Fibroblast of villous mesenchyme (primary cell): ENCODE data around the gene SNRNP40. TPM values are rescaled to one million over a fixed set of nuclear protein-coding genes. Genes with fewer than 3 reads are reported as not detected.

Source experiments
- DNase-seq: peaks from one replicate; pipeline ENCODE4 v3.0.0-alpha.2; 2010; ENCODE audit warnings: low read depth
- H3K4me3 ChIP-seq: 2 replicates; pipeline ENCODE4 v1.5.1; 2011; ENCODE audit warnings: low read depth, mild to moderate bottlenecking, low read length
- total RNA-seq: library from RNA; depleted of rRNA; stranded (reverse); fragments of >200 nt; gene quantifications from 2 replicates; pipeline ENCODE4 v1.2.3, GENCODE V29; 2012
- TF ChIP-seq, protein P1 (sequence below): IDR thresholded peaks from 2 replicates; pipeline ENCODE4 v1.5.1; 2012; ENCODE audit warnings: low read depth, mild to moderate bottlenecking, low read length; ENCODE audit not compliant: insufficient read depth

Gene SNRNP40
- total RNA-seq, 1 donor: 114 TPM

DNA sequence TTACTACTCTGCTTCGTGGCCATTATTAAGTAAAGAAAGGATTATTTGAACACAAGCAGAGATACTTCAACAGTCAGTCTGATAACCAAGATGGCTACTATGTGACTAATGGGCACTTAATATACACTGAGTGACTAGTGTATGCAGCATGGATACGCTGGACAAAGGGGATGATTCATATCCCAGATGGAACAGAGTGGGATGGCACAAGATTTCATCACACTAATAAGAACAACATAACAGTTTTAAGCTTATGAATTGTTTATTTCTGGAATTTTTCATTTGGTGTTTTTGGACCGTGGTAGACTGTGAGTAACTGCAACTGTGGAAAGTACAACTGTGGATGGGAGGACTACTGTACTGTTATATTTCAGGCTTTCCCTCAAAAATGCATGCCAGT is 9.7 kb upstream of the SNRNP40 start:
- no peak overlapping the region for H3K4me3 ChIP-seq
- TF ChIP-seq, protein P1, sequence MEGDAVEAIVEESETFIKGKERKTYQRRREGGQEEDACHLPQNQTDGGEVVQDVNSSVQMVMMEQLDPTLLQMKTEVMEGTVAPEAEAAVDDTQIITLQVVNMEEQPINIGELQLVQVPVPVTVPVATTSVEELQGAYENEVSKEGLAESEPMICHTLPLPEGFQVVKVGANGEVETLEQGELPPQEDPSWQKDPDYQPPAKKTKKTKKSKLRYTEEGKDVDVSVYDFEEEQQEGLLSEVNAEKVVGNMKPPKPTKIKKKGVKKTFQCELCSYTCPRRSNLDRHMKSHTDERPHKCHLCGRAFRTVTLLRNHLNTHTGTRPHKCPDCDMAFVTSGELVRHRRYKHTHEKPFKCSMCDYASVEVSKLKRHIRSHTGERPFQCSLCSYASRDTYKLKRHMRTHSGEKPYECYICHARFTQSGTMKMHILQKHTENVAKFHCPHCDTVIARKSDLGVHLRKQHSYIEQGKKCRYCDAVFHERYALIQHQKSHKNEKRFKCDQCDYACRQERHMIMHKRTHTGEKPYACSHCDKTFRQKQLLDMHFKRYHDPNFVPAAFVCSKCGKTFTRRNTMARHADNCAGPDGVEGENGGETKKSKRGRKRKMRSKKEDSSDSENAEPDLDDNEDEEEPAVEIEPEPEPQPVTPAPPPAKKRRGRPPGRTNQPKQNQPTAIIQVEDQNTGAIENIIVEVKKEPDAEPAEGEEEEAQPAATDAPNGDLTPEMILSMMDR: no peak
- peak; percentile 96 for DNase-seq

GRCh38 chr1:31302709-31303441 is 6.3 kb upstream of the SNRNP40 start:
- no peak overlapping the region for H3K4me3 ChIP-seq
- peak; percentile 23 for DNase-seq
- TF ChIP-seq, protein P1: no peak

GRCh38 chr1:31300193-31300592 is 3.6 kb upstream of the SNRNP40 start:
- TF ChIP-seq, protein P1: no peak
- no peak overlapping the region for H3K4me3 ChIP-seq
- DNase-seq: no peak

DNA sequence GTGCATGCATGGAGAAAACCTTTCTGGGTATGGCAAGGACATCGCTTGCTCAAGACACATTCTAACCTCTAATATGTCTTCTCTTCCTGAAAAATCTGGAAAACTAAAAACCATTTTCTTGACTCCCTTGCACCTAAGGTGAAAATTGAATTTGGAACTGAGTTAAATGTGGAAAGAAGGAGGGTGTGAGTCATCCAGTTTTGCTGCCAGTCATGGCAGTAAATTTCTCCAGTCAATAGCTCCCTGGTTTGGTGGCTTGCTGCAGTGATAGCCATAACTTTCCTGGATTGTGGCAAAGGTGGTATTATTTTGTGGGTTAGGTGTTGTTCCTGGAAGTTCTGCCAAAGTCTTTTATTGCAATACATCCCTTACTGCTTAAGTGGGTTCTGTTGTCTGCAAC is 2.8 kb upstream of the SNRNP40 start:
- peak; percentile 18 for DNase-seq
- H3K4me3 ChIP-seq: no peak overlapping the region
- TF ChIP-seq, protein P1: no peak

- H3K4me3 ChIP-seq: peak overlapping the region; percentile 99
- TF ChIP-seq, protein P1: no peak
- DNase-seq: peak; percentile 45
Measured at GRCh38 chr1:31297277-31298247, 974 bp upstream of the SNRNP40 start.

DNA sequence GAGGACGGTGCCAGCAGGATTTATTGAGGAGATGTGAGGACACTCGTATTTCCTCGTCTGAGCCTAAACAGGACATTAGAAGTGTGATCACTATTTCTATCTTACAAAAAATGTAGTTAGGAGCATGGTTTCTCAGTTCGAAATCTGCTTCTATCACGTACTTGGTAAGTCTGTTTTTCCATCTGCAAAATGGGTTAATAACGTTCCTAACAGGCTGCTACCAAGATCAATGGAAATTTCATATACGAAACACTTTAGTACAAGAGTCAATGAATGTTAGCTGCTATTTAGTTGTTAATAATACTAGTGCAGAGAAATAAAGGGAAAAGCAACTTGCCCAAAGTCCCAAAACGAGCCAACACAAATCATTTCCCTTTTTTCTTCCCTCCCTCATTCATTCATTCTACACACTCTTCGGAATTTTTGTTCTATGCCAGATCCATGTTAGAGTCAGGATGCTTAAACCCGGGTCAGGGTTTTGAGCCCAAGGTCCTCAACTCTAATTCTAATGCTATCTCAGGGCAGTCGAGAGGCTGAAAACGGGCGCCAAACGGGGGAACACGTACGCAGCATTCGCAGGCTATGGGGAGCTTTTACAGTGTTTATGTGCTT is 608 bp downstream of the SNRNP40 start:
- peak overlapping the region; percentile 99 for H3K4me3 ChIP-seq
- TF ChIP-seq, protein P1: no peak
- no peak for DNase-seq
